H1 (cell line): ENCODE results near the gene SPATS2L. TPM values are rescaled to one million over a fixed set of nuclear protein-coding genes. Genes with fewer than 3 reads are reported as not detected.
A peak's percentile ranks its signal among the peaks of the same experiment; 100 is the strongest.

Source experiments
- CTCF ChIA-PET: fragments of 300-600 bp; sonication (Branson Sonifier 250); formaldehyde crosslinking; loops from one replicate; lab custom pipeline; 2021; ENCODE audit not compliant: partially characterized antibody; lab: Charles Lee
- POLR2A ChIA-PET: fragments of 300-600 bp; sonication (Branson Sonifier 250); formaldehyde crosslinking; loops from one replicate; lab custom pipeline; 2021; ENCODE audit warnings: inconsistent platforms; ENCODE audit not compliant: partially characterized antibody; lab: Charles Lee
- DNase-seq, 2 experiments: peaks; one replicate each; pipeline versions ENCODE4 v3.0.0 to v3.0.0-alpha.2; 2010 to 2022; ENCODE audit warnings: low spot score in 2 of 2, low read depth in 1 of 2, mixed read lengths in 1 of 2
- FAIRE-seq: peaks from 2 replicates; lab custom pipeline; 2011; peaks lifted over from hg19 to GRCh38; lab: Jason Lieb, UNC
- H2AFZ ChIP-seq: 2 replicates; pipeline ENCODE4 v1.8.1; 2012; ENCODE audit warnings: low read length, inconsistent platforms
- H2AK5ac ChIP-seq: 2 replicates; pipeline ENCODE4 v1.6.1; 2013; ENCODE audit warnings: low read depth, low read length
- H2BK120ac ChIP-seq: replicated peaks from 2 replicates; pipeline ENCODE3; 2013; ENCODE audit warnings: low read depth, low read length, inconsistent platforms
- H2BK12ac ChIP-seq: 2 replicates; pipeline ENCODE4 v1.6.1; 2013; ENCODE audit warnings: low read depth, low read length
- H2BK15ac ChIP-seq: 2 replicates; pipeline ENCODE4 v1.6.1; 2013; ENCODE audit warnings: low read length
- H2BK20ac ChIP-seq: 2 replicates; pipeline ENCODE4 v1.6.1; 2013; ENCODE audit warnings: low read length
- H2BK5ac ChIP-seq: 2 replicates; pipeline ENCODE4 v1.6.1; 2013; ENCODE audit warnings: low read depth, low read length
- H3K14ac ChIP-seq: 2 replicates; pipeline ENCODE4 v1.6.1; 2013; ENCODE audit warnings: inconsistent platforms; ENCODE audit not compliant: insufficient read length
- H3K18ac ChIP-seq: 2 replicates; pipeline ENCODE4 v1.6.1; 2013; ENCODE audit warnings: low read length; ENCODE audit errors: extremely low read depth
- H3K23ac ChIP-seq: 2 replicates; pipeline ENCODE4 v1.6.1; 2013; ENCODE audit warnings: inconsistent platforms; ENCODE audit not compliant: insufficient read length
- H3K23me2 ChIP-seq: 2 replicates; pipeline ENCODE4 v1.6.1; 2013; ENCODE audit warnings: low read depth, low read length
- H3K27ac ChIP-seq: 2 replicates; pipeline ENCODE4 v1.6.1; 2011; ENCODE audit warnings: low read depth, low read length, inconsistent platforms
- H3K27me3 ChIP-seq, 4 experiments: replicated peaks in 1 of 4; 1 replicate in 1 of 4; 2 replicates in 3 of 4; pipeline versions ENCODE4 v1.6.1 to v1.8.1; 2011 to 2013; ENCODE audit warnings: low read length in 3 of 4, mild to moderate bottlenecking in 3 of 4, inconsistent platforms in 2 of 4, mixed read lengths in 2 of 4, moderate library complexity in 1 of 4; ENCODE audit not compliant: control insufficient read depth in 3 of 4, insufficient read depth in 3 of 4; ENCODE audit errors: extremely low read depth in 1 of 4
- H3K36me3 ChIP-seq, 4 experiments: 2 replicates each; pipeline versions ENCODE4 v1.6.1 to v1.8.1; 2011 to 2013; ENCODE audit warnings: mild to moderate bottlenecking in 4 of 4, low read length in 3 of 4, moderate library complexity in 2 of 4, control low read depth in 1 of 4, inconsistent platforms in 1 of 4; ENCODE audit not compliant: insufficient read depth in 4 of 4, control insufficient read depth in 2 of 4
- H3K4ac ChIP-seq: replicated peaks from 2 replicates; pipeline ENCODE3; 2013; ENCODE audit warnings: low read length, low read depth, mixed read lengths, inconsistent platforms; ENCODE audit not compliant: insufficient read length
- H3K4me1 ChIP-seq, 4 experiments: replicated peaks in 1 of 4; 1 replicate in 1 of 4; 2 replicates in 3 of 4; pipeline versions ENCODE4 v1.6.1 to v1.8.1; 2011 to 2013; ENCODE audit warnings: low read length in 3 of 4, inconsistent platforms in 2 of 4, mixed read lengths in 1 of 4; ENCODE audit not compliant: insufficient read depth in 4 of 4, control insufficient read depth in 3 of 4
- H3K4me2 ChIP-seq, 2 experiments: 2 replicates each; pipeline versions ENCODE4 v1.6.1 to v1.8.1; 2011 to 2013; ENCODE audit warnings: low read depth in 2 of 2, low read length in 2 of 2, control low read depth in 1 of 2, inconsistent platforms in 1 of 2, mild to moderate bottlenecking in 1 of 2; ENCODE audit not compliant: insufficient read depth in 1 of 2
- H3K4me3 ChIP-seq, 4 experiments: fragments of 200-600, 300-600 bp in 1 of 4; sonication (generic), shearing (Covaris generic), sonication (Bioruptor Twin) in 1 of 4; 2 replicates each; pipeline versions ENCODE4 v1.5.1 to v1.8.1; 2011 to 2016; ENCODE audit warnings: low read length in 4 of 4, low read depth in 3 of 4, control low read depth in 2 of 4, inconsistent platforms in 2 of 4, mild to moderate bottlenecking in 2 of 4, mixed read lengths in 1 of 4, moderate library complexity in 1 of 4; ENCODE audit not compliant: insufficient read depth in 2 of 4; ENCODE audit errors: extremely low read depth in 1 of 4
- H3K56ac ChIP-seq: replicated peaks from 2 replicates; pipeline ENCODE3; 2013; ENCODE audit warnings: low read depth, mild to moderate bottlenecking, mixed read lengths, low read length, inconsistent platforms; ENCODE audit not compliant: insufficient read length
- H3K79me1 ChIP-seq: 2 replicates; pipeline ENCODE4 v1.6.1; 2013; ENCODE audit warnings: low read depth, low read length, control low read depth
- H3K79me2 ChIP-seq, 2 experiments: 2 replicates each; pipeline versions ENCODE4 v1.6.1 to v1.8.1; 2012 to 2013; ENCODE audit warnings: low read length in 2 of 2, mild to moderate bottlenecking in 2 of 2, inconsistent platforms in 1 of 2; ENCODE audit not compliant: insufficient read depth in 2 of 2, control insufficient read depth in 1 of 2
- H3K9ac ChIP-seq, 4 experiments: replicated peaks in 1 of 4; 1 replicate in 1 of 4; 2 replicates in 3 of 4; pipeline versions ENCODE4 v1.6.1 to v1.8.1; 2011 to 2013; ENCODE audit warnings: low read depth in 3 of 4, low read length in 3 of 4, control low read depth in 2 of 4, mild to moderate bottlenecking in 2 of 4, moderate library complexity in 2 of 4, inconsistent platforms in 1 of 4; ENCODE audit errors: extremely low read depth in 1 of 4
- H3K9me3 ChIP-seq, 2 experiments: 2 replicates each; pipeline versions ENCODE4 v1.6.1 to v1.8.1; 2012 to 2013; ENCODE audit warnings: mild to moderate bottlenecking in 2 of 2, moderate library complexity in 2 of 2, control low read depth in 1 of 2, inconsistent platforms in 1 of 2, low read depth in 1 of 2, low read length in 1 of 2, mixed read lengths in 1 of 2; ENCODE audit not compliant: insufficient read depth in 2 of 2
- H4K20me1 ChIP-seq, 2 experiments: replicated peaks in 1 of 2; 2 replicates each; pipeline versions ENCODE3 to v1.8.1; 2011 to 2013; ENCODE audit warnings: inconsistent platforms in 2 of 2, low read length in 2 of 2, mild to moderate bottlenecking in 1 of 2; ENCODE audit not compliant: insufficient read depth in 2 of 2, control insufficient read depth in 1 of 2
- H4K5ac ChIP-seq: 2 replicates; pipeline ENCODE4 v1.6.1; 2013; ENCODE audit warnings: low read length, low read depth, mixed read lengths, inconsistent platforms; ENCODE audit not compliant: insufficient read length
- H4K8ac ChIP-seq: 2 replicates; pipeline ENCODE4 v1.8.0; 2013; ENCODE audit warnings: mild to moderate bottlenecking, moderate library complexity, low read length, inconsistent platforms; ENCODE audit not compliant: insufficient read depth; ENCODE audit errors: extremely low read depth
- H4K91ac ChIP-seq: replicated peaks from 2 replicates; pipeline ENCODE3; 2013; ENCODE audit warnings: low read length, mixed read lengths, inconsistent platforms; ENCODE audit not compliant: insufficient read length
- CTBP2 ChIP-seq: IDR thresholded peaks from 2 replicates; pipeline ENCODE4 v1.7.0; 2011; ENCODE audit warnings: borderline replicate concordance, mild to moderate bottlenecking, moderate library complexity, mixed read lengths, low read length; ENCODE audit not compliant: insufficient read depth, insufficient read length
- HDAC6 ChIP-seq: IDR thresholded peaks from one replicate; pipeline ENCODE4 v1.7.1; 2012; ENCODE audit warnings: low read depth, mild to moderate bottlenecking, inconsistent platforms, low read length, moderate library complexity
- JUN ChIP-seq: IDR thresholded peaks from 2 replicates; pipeline ENCODE4 v1.6.1; 2011; ENCODE audit warnings: low read depth, mild to moderate bottlenecking, improper control_type of control experiment, low read length
- NANOG ChIP-seq: IDR thresholded peaks from 2 replicates; pipeline ENCODE4 v1.6.1; 2011; ENCODE audit warnings: low read length, low read depth, mild to moderate bottlenecking, inconsistent platforms; ENCODE audit not compliant: insufficient read depth, poor library complexity, severe bottlenecking
- NRF1 ChIP-seq: IDR thresholded peaks from 2 replicates; pipeline ENCODE4 v1.6.1; 2011; ENCODE audit warnings: mild to moderate bottlenecking, low read depth, low read length, improper control_type of control experiment
- RBBP5 ChIP-seq: IDR thresholded peaks from 2 replicates; pipeline ENCODE4 v1.7.1; 2012; ENCODE audit warnings: low read depth, mild to moderate bottlenecking, inconsistent platforms, low read length, moderate library complexity, borderline replicate concordance
- SAP30 ChIP-seq: fragments of 300-600 bp; sonication (generic); IDR thresholded peaks from 2 replicates; pipeline ENCODE4 v1.7.1; 2012; ENCODE audit warnings: low read length, moderate library complexity, mild to moderate bottlenecking, inconsistent platforms; ENCODE audit not compliant: insufficient read depth, insufficient replicate concordance
- SIX5 ChIP-seq: IDR thresholded peaks from 2 replicates; pipeline ENCODE4 v1.6.1; 2011; ENCODE audit warnings: mild to moderate bottlenecking, low read depth, low read length
- TAF1 ChIP-seq: IDR thresholded peaks from 2 replicates; pipeline ENCODE4 v1.6.1; 2011; ENCODE audit warnings: mild to moderate bottlenecking, low read depth, low read length
- YY1 ChIP-seq: IDR thresholded peaks from 2 replicates; pipeline ENCODE4 v1.6.1; 2011; ENCODE audit warnings: low read depth, mild to moderate bottlenecking, low read length
- ZNF274 ChIP-seq: IDR thresholded peaks from 2 replicates; pipeline ENCODE4 v1.7.0; 2012; ENCODE audit warnings: low read length, borderline replicate concordance; ENCODE audit errors: extremely low read depth
- WGBS, 2 experiments: shearing (Covaris generic) in 1 of 2; methylation state at CpG; one replicate each; pipeline versions ENCODE4 v1.1.6 to v1.1.7; 2013 to 2015; ENCODE audit warnings: low lambda C conversion rate in 2 of 2, mixed read lengths in 2 of 2, inconsistent platforms in 1 of 2, low coverage in 1 of 2, missing lambda C conversion rate in 1 of 2; ENCODE audit not compliant: insufficient replicate concordance in 2 of 2, insufficient coverage in 1 of 2, insufficient read length in 1 of 2; ENCODE audit errors: extremely low coverage in 1 of 2, missing lambda C conversion rate in 1 of 2; 5-methylcytosine and 5-hydroxymethylcytosine counted together
- polyA plus RNA-seq, 7 experiments: library from polyadenylated mRNA; depleted of rRNA in 3 of 7; stranded (reverse) in 5 of 7; unstranded in 2 of 7; fragments of >200 nt in 5 of 7; fragments of 200-250 nt in 2 of 7; gene quantifications; 1 replicate in 5 of 7; 2 replicates in 1 of 7; 4 replicates in 1 of 7; pipeline versions ENCODE4 v1.2.1 to v1.2.3, GENCODE V29; 2011 to 2013; ENCODE audit warnings: missing spikeins in 2 of 7, mixed read lengths in 2 of 7
- total RNA-seq: library from RNA; stranded (reverse); fragmentation: NEBNext Ultra II Directional; extraction: Animal tissue kit (Norgen Biotek cat#: 25700); gene quantifications from 2 replicates; pipeline ENCODE4 v1.2.1, GENCODE V29; 2021

Gene SPATS2L
- total and polyA plus RNA-seq, 2 of the 8 experiments (the other 6 are each of a cell fraction or from before 2014, with no cell fraction given) = 67.3 to 189 TPM

- H2BK5ac ChIP-seq = no peak overlapping the region
- no peak overlapping the region for H3K14ac ChIP-seq
- no peak overlapping the region for H2BK20ac ChIP-seq
- H2AFZ ChIP-seq = no peak overlapping the region
- peaks cover 6 to 39% (median 22%) of the 10 kb centered on the region in 4 experiments for H3K36me3 ChIP-seq
- POLR2A ChIA-PET = interaction anchor here (1.3 kb wide), 1 partner anchor 119 kb away, joined by 3 read pairs; the partner anchor contains the start of gene SPATS2L
- no peak overlapping the region for H3K9ac ChIP-seq
- no peak overlapping the region for H2BK15ac ChIP-seq
- H3K4me2 ChIP-seq = no peak overlapping the region
- H3K4me3 ChIP-seq = no peak overlapping the region
- no peak overlapping the region for H4K5ac ChIP-seq
- no peaks in the 10 kb centered on the region for H3K27me3 ChIP-seq
- no peak overlapping the region for H3K56ac ChIP-seq
- no peak overlapping the region; the same call in 1 of the 2 replicates for H4K8ac ChIP-seq
- no peaks in the 10 kb centered on the region for H4K20me1 ChIP-seq
- H3K79me2 ChIP-seq = no peaks in the 10 kb centered on the region
- WGBS, 2 experiments = 81% methylated on average over 13 of the region's 14 CpGs; no CpG with 5 or more reads in 1 of the 2 experiments
- H3K79me1 ChIP-seq = no peaks in the 10 kb centered on the region; the same call in 1 of the 2 replicates
- H3K23me2 ChIP-seq = no peaks in the 10 kb centered on the region
- peak overlapping the region; percentile 27 for H3K4ac ChIP-seq
- no peak overlapping the region for H2BK120ac ChIP-seq
- no peak overlapping the region for H4K91ac ChIP-seq
- CTCF ChIA-PET = interaction anchor here (0.7 to 1.5 kb wide), 2 partner anchors 87 to 278 kb away, joined by 3 read pairs; no protein-coding TSS in a partner anchor
- no peak overlapping the region for H3K18ac ChIP-seq
- H3K23ac ChIP-seq = no peak overlapping the region
- no peak overlapping the region for H2AK5ac ChIP-seq
- FAIRE-seq (no peak), DNase-seq (no peak)
- H3K9me3 ChIP-seq = no peaks in the 10 kb centered on the region
- no peak overlapping the region; the same call in 1 of the 2 replicates for H3K27ac ChIP-seq
- H3K4me1 ChIP-seq = peaks cover 0 to 3% (median 1%) of the 10 kb centered on the region in 4 experiments; a peak in 2 of 7 replicates
- H2BK12ac ChIP-seq = no peak overlapping the region
- TF ChIP-seq SIX5 (no peak), ZNF274 (no peak), NRF1 (no peak), CTBP2 (no peak), JUN (no peak), RBBP5 (no peak), NANOG (no peak), HDAC6 (no peak), TAF1 (no peak), YY1 (no peak), SAP30 (no peak)
These were observed 118.7 kb downstream of the SPATS2L start for GRCh38 chr2:200425026-200425821.
